ENCODE data around the gene LRCH3. TPM values are rescaled to one million over a fixed set of nuclear protein-coding genes. Genes with fewer than 3 reads are reported as not detected.

The LRCH3 gene
- total and polyA plus RNA-seq, 2 experiments from 2014 or later = 20.9 to 24.1 TPM

DNA sequence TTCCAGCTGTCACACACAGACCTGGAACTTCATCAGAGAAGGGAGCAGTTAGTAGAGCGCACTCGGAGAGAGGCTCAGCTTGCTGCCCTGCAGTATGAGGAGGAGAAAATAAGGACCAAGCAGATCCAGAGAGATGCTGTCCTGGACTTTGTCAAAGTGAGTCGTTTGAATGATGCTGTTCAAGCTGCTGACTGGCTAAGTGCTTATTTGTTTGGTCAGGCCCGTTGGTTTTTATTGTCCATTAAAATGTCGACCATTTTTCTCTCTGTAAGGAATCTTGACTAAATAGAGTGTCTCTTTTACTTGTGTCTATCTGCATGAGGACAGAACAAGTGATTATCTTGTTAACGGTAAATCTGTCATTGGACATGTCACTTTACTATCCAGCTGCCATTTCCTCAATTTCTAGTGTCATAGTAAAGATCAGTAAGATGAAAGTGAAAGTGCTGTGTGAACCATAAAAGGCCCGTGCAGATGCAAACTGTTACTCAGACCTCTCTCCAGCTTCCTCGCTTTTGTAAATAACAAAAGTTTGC is 56.9 kb downstream of the LRCH3 start:
- peak; percentile 49 for DNase-seq
- peak overlapping the region; percentile 34; the same call in 1 of the 2 replicates for H3K4me3 ChIP-seq
- H3K9ac ChIP-seq = 0 out of 2 replicates have a peak overlapping the region, but pooled peaks have one; percentile 9
- H3F3A ChIP-seq (ENCODE audit: insufficient read depth) = no peaks in the 10 kb centered on the region
- peak overlapping the region; percentile 37; the same call in 1 of the 2 replicates for H2AFZ ChIP-seq
- H3K27me3 ChIP-seq (replicated peaks; ENCODE audit: insufficient read depth) = no peaks in the 10 kb centered on the region
- peaks cover 23% of the 10 kb centered on the region; the same call in 1 of the 2 replicates for H3K36me3 ChIP-seq (ENCODE audit: low read depth)
- H3K79me2 ChIP-seq (ENCODE audit: insufficient read depth) = peaks cover 5% of the 10 kb centered on the region; the same call in 1 of the 2 replicates
- no peaks in the 10 kb centered on the region for H3K9me2 ChIP-seq (ENCODE audit: insufficient read depth)
- no peaks in the 10 kb centered on the region for H3K9me3 ChIP-seq (ENCODE audit: low read depth)
- peak overlapping the region; percentile 28 for H3K4me2 ChIP-seq (ENCODE audit: unreplicated experiment)
- no peaks in the 10 kb centered on the region for H4K20me1 ChIP-seq (ENCODE audit: insufficient read depth)
- no peak for TF ChIP-seq EZH2 (IDR thresholded peaks at IDR 0.05; ENCODE audit: insufficient read depth, poor library complexity, severe bottlenecking)
- TF ChIP-seq EZH2phosphoT487 (IDR thresholded peaks at IDR 0.05; ENCODE audit: insufficient read depth, low read depth) = no peak
- in situ Hi-C loops (cut with MboI) = no loop called here
- H3K27ac ChIP-seq = no peak overlapping the region
- H3K4me1 ChIP-seq (ENCODE audit: insufficient read depth) = no peaks in the 10 kb centered on the region
- 44 to 49% methylated on average over 8 of the region's 8 CpGs for WGBS, 2 experiments (ENCODE audit: low coverage in 1 of 2, low lambda C conversion rate in 2 of 2, missing lambda C conversion rate in 2 of 2)

DNA sequence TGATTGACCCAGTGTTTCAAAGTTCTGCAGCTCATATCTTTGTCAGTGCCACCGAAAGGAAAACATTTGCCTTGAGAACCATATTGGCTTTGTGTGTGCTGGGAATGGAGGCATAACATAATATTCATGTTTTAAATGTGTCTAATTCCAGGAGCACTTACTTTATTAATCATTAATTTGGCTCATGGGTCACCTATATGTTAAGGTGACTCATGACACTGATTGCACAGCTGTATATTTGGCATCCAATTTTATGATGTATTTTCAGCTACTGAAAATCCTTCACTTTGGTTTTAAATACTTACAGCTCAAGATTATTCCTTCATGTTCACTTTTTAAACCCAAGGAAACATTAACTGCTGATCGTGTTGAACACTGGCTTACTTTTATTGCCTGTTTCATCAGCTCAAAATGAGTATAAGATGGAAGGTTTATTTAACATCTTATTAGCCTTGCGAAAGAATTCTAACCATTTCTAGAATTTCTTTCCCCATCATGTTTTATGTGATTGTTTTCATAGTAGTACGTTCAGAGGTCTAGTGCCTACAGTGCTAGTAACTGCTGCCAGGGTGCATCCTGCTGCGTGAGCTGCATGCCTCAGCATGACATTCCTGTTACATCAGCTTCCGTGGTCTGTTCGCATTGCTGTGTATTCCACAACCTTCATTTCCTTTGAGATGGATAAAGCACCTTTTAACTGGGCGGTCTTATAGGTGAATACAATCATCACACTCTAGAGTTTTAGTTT is 63.7 kb downstream of the LRCH3 start:
- H3K27ac ChIP-seq = peak overlapping the region; percentile 66

DNA sequence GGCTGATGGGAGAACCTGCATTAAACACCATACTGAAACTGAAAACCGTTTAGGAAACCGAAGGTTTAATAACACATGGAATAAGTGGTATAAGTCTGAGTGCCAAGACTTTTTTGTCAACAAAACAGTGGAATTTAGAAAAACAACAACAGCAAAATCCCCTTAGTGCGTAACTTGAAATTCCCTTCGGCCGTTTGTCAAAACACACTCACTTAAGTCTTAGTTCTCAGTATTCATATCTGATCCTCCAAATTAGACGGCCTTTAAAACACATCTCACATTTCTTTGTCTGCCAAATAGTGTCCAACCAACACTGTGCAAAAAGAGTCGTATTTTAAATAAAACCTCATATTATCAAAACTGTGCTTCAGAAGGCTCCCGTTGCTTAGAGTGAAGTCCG is 64.5 kb downstream of the LRCH3 start:
- H3K9me2 ChIP-seq (ENCODE audit: insufficient read depth) = no peaks in the 10 kb centered on the region
- in situ Hi-C loops (cut with MboI) = no loop called here
- H3K9ac ChIP-seq = no peak overlapping the region
- 0 out of 2 replicates have a peak, but pooled peaks cover 4% of the 10 kb centered on the region for H3K4me1 ChIP-seq (ENCODE audit: insufficient read depth)
- H2AFZ ChIP-seq = no peak overlapping the region
- H3K79me2 ChIP-seq (ENCODE audit: insufficient read depth) = no peaks in the 10 kb centered on the region
- 95 to 98% methylated on average over 9 of the region's 9 CpGs for WGBS, 2 experiments (ENCODE audit: low coverage in 1 of 2, low lambda C conversion rate in 2 of 2, missing lambda C conversion rate in 2 of 2)
- no peaks in the 10 kb centered on the region for H3K9me3 ChIP-seq (ENCODE audit: low read depth)
- H3F3A ChIP-seq (ENCODE audit: insufficient read depth) = peaks cover 8% of the 10 kb centered on the region; the same call in 1 of the 2 replicates
- peaks cover 50% of the 10 kb centered on the region for H3K36me3 ChIP-seq (ENCODE audit: low read depth)
- no peak overlapping the region for H3K4me3 ChIP-seq
- no peak overlapping the region for H3K4me2 ChIP-seq (ENCODE audit: unreplicated experiment)
- H4K20me1 ChIP-seq (ENCODE audit: insufficient read depth) = no peaks in the 10 kb centered on the region
- no peak for TF ChIP-seq EZH2phosphoT487 (IDR thresholded peaks at IDR 0.05; ENCODE audit: insufficient read depth, low read depth)
- no peak for TF ChIP-seq EZH2 (IDR thresholded peaks at IDR 0.05; ENCODE audit: insufficient read depth, poor library complexity, severe bottlenecking)
- no peaks in the 10 kb centered on the region for H3K27me3 ChIP-seq (replicated peaks; ENCODE audit: insufficient read depth)
- peak overlapping the region; percentile 66 for H3K27ac ChIP-seq
- no peak for DNase-seq

More for the DNA sequence above, 63.7 kb downstream of the LRCH3 start:
- H4K20me1 ChIP-seq (ENCODE audit: insufficient read depth) = no peaks in the 10 kb centered on the region
- H3K9ac ChIP-seq = no peak overlapping the region
- no peaks in the 10 kb centered on the region for H3K27me3 ChIP-seq (replicated peaks; ENCODE audit: insufficient read depth)
- no peak overlapping the region for H3K4me2 ChIP-seq (ENCODE audit: unreplicated experiment)
- 0 out of 2 replicates have a peak, but pooled peaks cover 4% of the 10 kb centered on the region for H3K4me1 ChIP-seq (ENCODE audit: insufficient read depth)
- DNase-seq = peak; percentile 84
- in situ Hi-C loops (cut with MboI) = no loop called here
- no peaks in the 10 kb centered on the region for H3K9me2 ChIP-seq (ENCODE audit: insufficient read depth)
- H3K79me2 ChIP-seq (ENCODE audit: insufficient read depth) = no peaks in the 10 kb centered on the region
- peaks cover 46% of the 10 kb centered on the region for H3K36me3 ChIP-seq (ENCODE audit: low read depth)
- H3F3A ChIP-seq (ENCODE audit: insufficient read depth) = peaks cover 8% of the 10 kb centered on the region; the same call in 1 of the 2 replicates
- no peak overlapping the region for H3K4me3 ChIP-seq
- H3K9me3 ChIP-seq (ENCODE audit: low read depth) = no peaks in the 10 kb centered on the region
- no peak overlapping the region for H2AFZ ChIP-seq
- WGBS, 2 experiments (ENCODE audit: low coverage in 1 of 2, low lambda C conversion rate in 2 of 2, missing lambda C conversion rate in 2 of 2) = 78% methylated on average over 8 of the region's 8 CpGs
- no peak for TF ChIP-seq EZH2 (IDR thresholded peaks at IDR 0.05; ENCODE audit: insufficient read depth, poor library complexity, severe bottlenecking)
- TF ChIP-seq EZH2phosphoT487 (IDR thresholded peaks at IDR 0.05; ENCODE audit: insufficient read depth, low read depth) = no peak

DNA sequence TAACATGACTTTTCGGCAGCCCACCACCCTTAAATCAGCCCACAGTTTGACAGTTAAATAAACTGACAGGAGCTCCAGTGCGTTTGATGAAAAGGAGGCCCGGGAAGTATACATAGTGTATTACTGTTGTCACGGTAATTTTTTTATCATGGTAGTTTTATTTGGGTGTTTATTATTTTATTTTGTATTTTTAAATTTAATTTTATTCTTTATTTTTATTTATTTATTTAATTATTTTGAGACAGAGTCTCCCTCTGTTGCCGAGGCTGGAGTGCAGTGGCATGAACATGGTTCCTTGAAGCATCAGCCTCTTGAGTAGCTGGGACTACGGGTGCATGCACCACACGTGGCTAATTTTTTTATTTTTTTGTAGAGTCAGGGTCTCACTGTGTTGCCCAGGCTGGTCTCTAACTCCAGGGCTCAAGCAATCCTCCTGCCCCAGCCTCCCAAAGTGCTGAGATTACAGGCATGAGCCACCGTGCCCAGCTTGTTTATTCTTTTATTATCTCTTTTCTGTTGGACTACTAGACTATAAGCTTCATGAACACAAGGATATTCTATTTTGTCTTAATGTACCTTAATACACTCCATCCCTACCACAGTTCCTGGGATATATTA is 65.3 kb downstream of the LRCH3 start:
- no peak overlapping the region for H2AFZ ChIP-seq
- no peaks in the 10 kb centered on the region for H4K20me1 ChIP-seq (ENCODE audit: insufficient read depth)
- H3K9me3 ChIP-seq (ENCODE audit: low read depth) = no peaks in the 10 kb centered on the region
- H3K9ac ChIP-seq = no peak overlapping the region
- in situ Hi-C loops (cut with MboI) = no loop called here
- no peak overlapping the region for H3K27ac ChIP-seq
- 0 out of 2 replicates have a peak, but pooled peaks cover 4% of the 10 kb centered on the region for H3K4me1 ChIP-seq (ENCODE audit: insufficient read depth)
- H3F3A ChIP-seq (ENCODE audit: insufficient read depth) = peaks cover 8% of the 10 kb centered on the region; the same call in 1 of the 2 replicates
- 90 to 91% methylated on average over 8 of the region's 8 CpGs for WGBS, 2 experiments (ENCODE audit: low coverage in 1 of 2, low lambda C conversion rate in 2 of 2, missing lambda C conversion rate in 2 of 2)
- H3K36me3 ChIP-seq (ENCODE audit: low read depth) = peaks cover 53% of the 10 kb centered on the region
- H3K4me2 ChIP-seq (ENCODE audit: unreplicated experiment) = no peak overlapping the region
- TF ChIP-seq EZH2 (IDR thresholded peaks at IDR 0.05; ENCODE audit: insufficient read depth, poor library complexity, severe bottlenecking) (no peak), EZH2phosphoT487 (IDR thresholded peaks at IDR 0.05; ENCODE audit: insufficient read depth, low read depth) (no peak)
- H3K9me2 ChIP-seq (ENCODE audit: insufficient read depth) = no peaks in the 10 kb centered on the region
- H3K4me3 ChIP-seq = no peak overlapping the region
- H3K79me2 ChIP-seq (ENCODE audit: insufficient read depth) = no peaks in the 10 kb centered on the region
- H3K27me3 ChIP-seq (replicated peaks; ENCODE audit: insufficient read depth) = no peaks in the 10 kb centered on the region
- no peak for DNase-seq
